NCI-H1092 treated with DMSO at 0.1 percent for 48 hours (cell line): ENCODE data around the gene CDX2.

ENCODE experiments used
- DNase-seq: peaks from one replicate; lab custom pipeline; 2025; lab: John Stamatoyannopoulos, UW

The CDX2 gene

DNA sequence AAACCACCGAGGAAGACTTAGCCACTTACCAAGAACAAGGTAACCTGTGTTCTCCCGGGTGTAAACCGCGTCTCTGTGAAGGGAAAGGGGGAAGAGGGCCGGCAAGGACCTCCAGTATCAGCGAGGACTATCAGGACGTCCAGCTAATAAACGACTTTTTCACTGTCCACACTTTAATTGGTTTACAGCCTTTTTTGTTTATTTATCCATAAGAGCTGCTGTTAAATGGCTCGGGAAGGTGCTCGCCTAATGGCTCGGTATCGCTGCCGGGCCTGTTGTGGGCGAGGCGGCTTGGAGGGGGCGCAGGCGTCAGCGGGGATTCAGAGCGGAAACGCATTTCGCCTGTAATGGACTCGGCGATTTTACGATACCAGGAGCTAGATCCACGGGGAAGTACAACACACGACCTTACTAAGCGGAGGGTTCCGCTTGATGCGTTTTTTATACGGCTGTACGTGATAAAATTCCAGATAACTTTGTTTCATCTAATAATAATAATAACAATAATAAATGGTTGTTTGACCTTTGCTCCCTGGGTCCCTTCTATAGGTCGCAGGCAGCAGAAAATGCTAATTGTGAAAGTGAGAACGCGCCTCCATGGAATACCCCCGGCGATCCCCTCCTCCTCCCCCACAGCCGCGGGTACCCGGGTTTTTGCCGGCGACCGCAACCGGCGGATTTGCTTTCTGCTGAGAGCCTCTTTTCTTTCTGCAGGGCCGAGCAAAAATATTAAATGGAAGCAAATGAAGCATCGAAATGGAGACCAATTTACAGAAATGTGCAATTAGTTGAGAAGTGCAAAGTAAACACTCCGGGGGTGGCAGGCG, 51.8 kb downstream of the CDX2 start:
- DNase-seq, result peak; percentile 65

DNA sequence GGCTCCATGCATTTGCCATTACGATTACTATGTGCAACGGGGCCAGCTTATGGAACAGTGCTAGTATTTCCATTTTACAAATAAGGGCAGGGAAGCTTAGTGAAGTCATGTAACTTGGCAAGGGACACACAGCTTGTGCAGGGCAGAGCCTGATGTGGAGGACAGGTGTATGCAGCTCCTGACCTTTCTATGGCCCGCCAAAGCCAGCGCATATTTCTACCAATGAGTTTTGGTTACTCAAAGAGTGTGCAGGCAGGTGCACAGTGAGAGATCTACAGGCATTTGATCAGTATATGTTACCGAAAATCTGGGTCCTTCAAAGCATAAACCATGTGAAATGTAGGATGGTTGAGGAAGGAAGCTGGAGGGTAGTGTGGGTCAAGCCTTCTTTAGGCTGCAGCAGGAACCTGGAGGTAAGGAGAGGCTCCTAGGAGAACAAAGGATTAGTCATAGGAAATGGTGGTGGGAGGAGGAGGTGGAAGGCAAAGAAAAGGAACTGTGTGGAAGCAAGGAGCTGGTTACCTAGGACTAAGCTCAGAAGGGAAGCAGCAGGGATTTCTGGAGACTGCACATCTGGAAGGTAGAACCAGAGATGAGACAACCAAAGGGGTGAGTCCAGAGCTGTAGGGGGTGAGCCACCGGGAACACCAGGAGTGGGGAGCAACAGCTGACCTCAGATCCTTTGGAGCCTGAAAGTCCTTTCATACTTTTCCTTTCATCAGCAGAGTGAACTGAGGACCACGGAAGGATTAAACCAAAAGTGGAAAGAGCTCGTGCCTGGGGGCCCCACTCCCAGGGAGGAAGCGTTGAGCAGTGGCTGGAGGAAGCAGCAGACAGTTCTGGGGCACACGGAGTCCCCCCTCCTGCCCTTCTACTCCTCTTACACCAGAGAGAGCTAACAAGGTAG, 53.6 kb downstream of the CDX2 start:
- no peak for DNase-seq

DNA sequence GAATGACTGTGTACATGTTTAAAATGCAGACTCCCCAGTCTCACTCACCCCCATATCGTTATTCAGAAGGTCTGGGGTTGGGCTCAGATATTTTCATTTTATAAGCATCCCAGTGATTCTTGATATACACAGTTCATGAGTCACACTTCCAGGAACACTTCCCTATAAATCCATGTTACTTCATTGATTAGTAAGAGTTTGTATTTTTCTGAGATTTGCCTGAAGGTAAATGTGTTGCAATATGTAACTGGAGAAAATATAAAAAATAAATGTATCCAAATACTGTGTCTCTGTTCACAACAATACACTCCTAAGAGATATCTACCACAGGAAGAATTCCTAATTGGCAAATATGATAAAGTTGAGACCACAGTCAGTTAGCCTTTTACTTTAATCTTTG, 56.0 kb downstream of the CDX2 start:
- DNase-seq, result no peak

DNA sequence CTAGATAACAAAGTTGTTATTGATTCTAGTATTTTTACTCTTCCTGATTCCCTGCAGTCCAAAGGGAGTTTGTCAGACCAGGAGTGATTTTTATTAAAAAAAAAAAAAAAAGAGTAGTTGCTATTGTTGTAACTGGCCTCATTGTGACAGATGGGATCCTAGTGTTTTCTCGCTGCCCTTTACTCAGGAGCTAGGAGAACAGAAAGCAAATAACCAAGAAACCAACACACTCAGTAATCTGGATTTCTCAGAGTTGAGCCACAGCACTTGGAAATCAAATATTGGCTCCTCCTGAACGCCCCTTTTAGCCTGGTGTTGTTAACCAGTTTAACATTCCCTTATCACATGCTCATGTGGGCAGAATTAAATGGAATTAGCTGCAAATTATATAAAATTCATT, 57.6 kb downstream of the CDX2 start:
- no peak for DNase-seq
